HEK293 (cell line): ENCODE measurements around the gene PRMT2.
A peak's percentile ranks its signal among the peaks of the same experiment; 100 is the strongest.

ENCODE experiments used
- BCL11B ChIP-seq: fragments of 450-650 bp; formaldehyde crosslinking; IDR thresholded peaks from 2 replicates; pipeline ENCODE4 v1.5.1; 2016; ENCODE audit warnings: low read depth, missing biosample characterization, missing genetic modification characterization
- GLIS2 ChIP-seq: fragments of 450-650 bp; formaldehyde crosslinking; IDR thresholded peaks from 2 replicates; pipeline ENCODE4 v1.5.1; 2016; ENCODE audit warnings: missing biosample characterization, missing genetic modification characterization
- OSR2 ChIP-seq: fragments of 450-650 bp; formaldehyde crosslinking; IDR thresholded peaks from 2 replicates; pipeline ENCODE4 v1.5.1; 2016; ENCODE audit warnings: missing biosample characterization, missing genetic modification characterization
- SETDB1 ChIP-seq: IDR thresholded peaks from one replicate; pipeline ENCODE4 v1.6.1; 2017; ENCODE audit warnings: mild to moderate bottlenecking, low read length, moderate library complexity, mixed read lengths; ENCODE audit not compliant: insufficient read length
- ZEB2 ChIP-seq: fragments of 450-650 bp; formaldehyde crosslinking; IDR thresholded peaks from 2 replicates; pipeline ENCODE4 v1.5.1; 2016; ENCODE audit warnings: missing biosample characterization, missing genetic modification characterization
- ZFP41 ChIP-seq: fragments of 450-650 bp; formaldehyde crosslinking; IDR thresholded peaks from 2 replicates; pipeline ENCODE4 v1.5.1; 2016; ENCODE audit warnings: missing biosample characterization, missing genetic modification characterization, borderline replicate concordance
- ZNF155 ChIP-seq: fragments of 450-650 bp; formaldehyde crosslinking; IDR thresholded peaks from 2 replicates; pipeline ENCODE4 v1.5.1; 2016; ENCODE audit warnings: missing biosample characterization, missing genetic modification characterization
- ZNF211 ChIP-seq: fragments of 450-650 bp; formaldehyde crosslinking; IDR thresholded peaks from 2 replicates; pipeline ENCODE4 v1.5.1; 2016; ENCODE audit warnings: low read depth, missing biosample characterization, missing genetic modification characterization
- ZNF221 ChIP-seq: fragments of 450-650 bp; formaldehyde crosslinking; IDR thresholded peaks from 2 replicates; pipeline ENCODE4 v1.5.1; 2017; ENCODE audit warnings: missing biosample characterization, missing genetic modification characterization, borderline replicate concordance
- ZNF514 ChIP-seq: fragments of 450-650 bp; formaldehyde crosslinking; IDR thresholded peaks from 2 replicates; pipeline ENCODE4 v1.5.1; 2016; ENCODE audit warnings: missing biosample characterization, missing genetic modification characterization
- ZNF548 ChIP-seq: fragments of 450-650 bp; formaldehyde crosslinking; IDR thresholded peaks from 2 replicates; pipeline ENCODE4 v1.5.1; 2016; ENCODE audit warnings: missing biosample characterization, missing genetic modification characterization
- ZNF558 ChIP-seq: fragments of 450-650 bp; formaldehyde crosslinking; IDR thresholded peaks from 2 replicates; pipeline ENCODE4 v1.5.1; 2016; ENCODE audit warnings: missing biosample characterization, missing genetic modification characterization
- ZNF610 ChIP-seq: fragments of 450-650 bp; formaldehyde crosslinking; IDR thresholded peaks from 2 replicates; pipeline ENCODE4 v1.5.1; 2016; ENCODE audit warnings: missing biosample characterization, missing genetic modification characterization, borderline replicate concordance
- ZNF621 ChIP-seq: fragments of 450-650 bp; formaldehyde crosslinking; IDR thresholded peaks from 2 replicates; pipeline ENCODE4 v1.5.1; 2017; ENCODE audit warnings: missing biosample characterization, missing genetic modification characterization
- ZNF747 ChIP-seq: fragments of 450-650 bp; formaldehyde crosslinking; IDR thresholded peaks from 2 replicates; pipeline ENCODE4 v1.5.1; 2016; ENCODE audit warnings: missing biosample characterization, missing genetic modification characterization
- ZNF777 ChIP-seq: fragments of 450-650 bp; formaldehyde crosslinking; IDR thresholded peaks from 2 replicates; pipeline ENCODE4 v1.5.1; 2017; ENCODE audit warnings: missing biosample characterization, missing genetic modification characterization, borderline replicate concordance
- TF ChIP-seq, protein P1 (sequence below): fragments of 450-650 bp; formaldehyde crosslinking; IDR thresholded peaks from 2 replicates; pipeline ENCODE4 v1.5.1; 2016; ENCODE audit warnings: missing biosample characterization, missing genetic modification characterization
- TF ChIP-seq, protein P2 (sequence below): fragments of 450-650 bp; formaldehyde crosslinking; IDR thresholded peaks from 2 replicates; pipeline ENCODE4 v1.5.1; 2016; ENCODE audit warnings: missing biosample characterization, missing genetic modification characterization
- TF ChIP-seq, protein P3 (sequence below): fragments of 450-650 bp; formaldehyde crosslinking; IDR thresholded peaks from 2 replicates; pipeline ENCODE4 v1.5.1; 2016; ENCODE audit warnings: missing biosample characterization, missing genetic modification characterization
- TF ChIP-seq, protein P4 (sequence below): fragments of 450-650 bp; formaldehyde crosslinking; IDR thresholded peaks from 2 replicates; pipeline ENCODE4 v1.5.1; 2016; ENCODE audit warnings: missing biosample characterization, missing genetic modification characterization
- TF ChIP-seq, protein P5 (sequence below): fragments of 450-650 bp; formaldehyde crosslinking; IDR thresholded peaks from 2 replicates; pipeline ENCODE4 v1.5.1; 2017; ENCODE audit warnings: missing biosample characterization, missing genetic modification characterization
- TF ChIP-seq, protein P6 (sequence below): fragments of 450-650 bp; formaldehyde crosslinking; IDR thresholded peaks from 2 replicates; pipeline ENCODE4 v1.5.1; 2016; ENCODE audit warnings: missing biosample characterization, missing genetic modification characterization, low read depth
- TF ChIP-seq, protein P7 (sequence below): fragments of 450-650 bp; formaldehyde crosslinking; conservative IDR thresholded peaks from 2 replicates; pipeline ENCODE4 v1.5.1; 2016; ENCODE audit warnings: low read depth, missing biosample characterization, missing genetic modification characterization

Gene PRMT2

DNA sequence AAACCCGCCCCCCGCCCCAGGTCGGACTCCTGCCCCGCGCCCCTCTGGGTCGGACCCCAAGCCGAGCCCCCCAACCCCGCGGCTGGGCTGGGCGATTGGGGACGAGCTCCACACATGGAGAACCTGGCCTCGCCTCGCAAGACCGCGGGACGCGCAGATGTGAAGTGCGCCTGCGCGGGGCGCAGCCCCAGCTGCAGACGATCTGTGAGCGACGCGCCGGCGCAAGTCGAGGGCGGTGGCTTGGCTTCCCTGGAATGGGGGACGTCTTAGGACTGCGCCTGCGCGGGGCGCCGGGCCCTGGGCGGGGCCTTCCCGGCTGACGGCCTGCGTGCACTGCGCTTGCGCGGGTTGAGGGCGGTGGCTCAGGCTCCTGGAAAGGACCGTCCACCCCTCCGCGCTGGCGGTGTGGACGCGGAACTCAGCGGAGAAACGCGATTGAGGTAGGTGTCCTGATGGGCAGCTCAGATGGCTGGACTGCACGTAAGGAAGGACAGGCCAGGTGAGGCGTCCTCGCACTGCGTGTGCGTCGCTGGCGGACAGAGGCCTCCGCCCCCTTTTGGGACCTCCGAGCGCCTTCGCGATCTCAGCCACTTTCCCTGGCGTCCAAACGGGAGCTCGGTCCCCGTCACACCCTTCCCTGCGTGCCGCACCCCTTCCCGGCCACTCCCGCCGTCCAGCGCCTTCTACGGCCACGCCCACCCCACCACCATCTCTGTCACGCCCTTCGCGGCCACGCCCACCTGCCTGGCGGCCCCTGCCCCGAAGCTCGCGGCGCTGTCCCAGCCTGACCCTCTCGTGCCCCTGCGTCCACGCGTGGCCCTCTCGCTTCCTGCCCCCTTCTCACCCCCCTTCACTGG lies at the start of gene PRMT2 (continued):
- no peak for TF ChIP-seq ZNF747 (tag by site-specific recombination)
- TF ChIP-seq, protein P1, sequence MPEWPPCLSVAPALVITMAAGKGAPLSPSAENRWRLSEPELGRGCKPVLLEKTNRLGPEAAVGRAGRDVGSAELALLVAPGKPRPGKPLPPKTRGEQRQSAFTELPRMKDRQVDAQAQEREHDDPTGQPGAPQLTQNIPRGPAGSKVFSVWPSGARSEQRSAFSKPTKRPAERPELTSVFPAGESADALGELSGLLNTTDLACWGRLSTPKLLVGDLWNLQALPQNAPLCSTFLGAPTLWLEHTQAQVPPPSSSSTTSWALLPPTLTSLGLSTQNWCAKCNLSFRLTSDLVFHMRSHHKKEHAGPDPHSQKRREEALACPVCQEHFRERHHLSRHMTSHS (tag by site-specific recombination), result no peak
- no peak for TF ChIP-seq ZNF155 (tag by site-specific recombination)
- peak; percentile 94 for TF ChIP-seq ZEB2 (tag by site-specific recombination)
- TF ChIP-seq BCL11B (tag by site-specific recombination), result peak; percentile 81; the same call in 1 of the 2 replicates
- no peak for TF ChIP-seq SETDB1
- TF ChIP-seq ZNF548 (tag by site-specific recombination), result no peak; the same call in 1 of the 2 replicates
- TF ChIP-seq, protein P2, sequence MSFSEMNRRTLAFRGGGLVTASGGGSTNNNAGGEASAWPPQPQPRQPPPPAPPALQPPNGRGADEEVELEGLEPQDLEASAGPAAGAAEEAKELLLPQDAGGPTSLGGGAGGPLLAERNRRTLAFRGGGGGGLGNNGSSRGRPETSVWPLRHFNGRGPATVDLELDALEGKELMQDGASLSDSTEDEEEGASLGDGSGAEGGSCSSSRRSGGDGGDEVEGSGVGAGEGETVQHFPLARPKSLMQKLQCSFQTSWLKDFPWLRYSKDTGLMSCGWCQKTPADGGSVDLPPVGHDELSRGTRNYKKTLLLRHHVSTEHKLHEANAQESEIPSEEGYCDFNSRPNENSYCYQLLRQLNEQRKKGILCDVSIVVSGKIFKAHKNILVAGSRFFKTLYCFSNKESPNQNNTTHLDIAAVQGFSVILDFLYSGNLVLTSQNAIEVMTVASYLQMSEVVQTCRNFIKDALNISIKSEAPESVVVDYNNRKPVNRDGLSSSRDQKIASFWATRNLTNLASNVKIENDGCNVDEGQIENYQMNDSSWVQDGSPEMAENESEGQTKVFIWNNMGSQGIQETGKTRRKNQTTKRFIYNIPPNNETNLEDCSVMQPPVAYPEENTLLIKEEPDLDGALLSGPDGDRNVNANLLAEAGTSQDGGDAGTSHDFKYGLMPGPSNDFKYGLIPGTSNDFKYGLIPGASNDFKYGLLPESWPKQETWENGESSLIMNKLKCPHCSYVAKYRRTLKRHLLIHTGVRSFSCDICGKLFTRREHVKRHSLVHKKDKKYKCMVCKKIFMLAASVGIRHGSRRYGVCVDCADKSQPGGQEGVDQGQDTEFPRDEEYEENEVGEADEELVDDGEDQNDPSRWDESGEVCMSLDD (tag by site-specific recombination), result peak; percentile 96
- TF ChIP-seq, protein P3, sequence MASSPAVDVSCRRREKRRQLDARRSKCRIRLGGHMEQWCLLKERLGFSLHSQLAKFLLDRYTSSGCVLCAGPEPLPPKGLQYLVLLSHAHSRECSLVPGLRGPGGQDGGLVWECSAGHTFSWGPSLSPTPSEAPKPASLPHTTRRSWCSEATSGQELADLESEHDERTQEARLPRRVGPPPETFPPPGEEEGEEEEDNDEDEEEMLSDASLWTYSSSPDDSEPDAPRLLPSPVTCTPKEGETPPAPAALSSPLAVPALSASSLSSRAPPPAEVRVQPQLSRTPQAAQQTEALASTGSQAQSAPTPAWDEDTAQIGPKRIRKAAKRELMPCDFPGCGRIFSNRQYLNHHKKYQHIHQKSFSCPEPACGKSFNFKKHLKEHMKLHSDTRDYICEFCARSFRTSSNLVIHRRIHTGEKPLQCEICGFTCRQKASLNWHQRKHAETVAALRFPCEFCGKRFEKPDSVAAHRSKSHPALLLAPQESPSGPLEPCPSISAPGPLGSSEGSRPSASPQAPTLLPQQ (tag by site-specific recombination), result peak; percentile 88
- TF ChIP-seq, protein P4, sequence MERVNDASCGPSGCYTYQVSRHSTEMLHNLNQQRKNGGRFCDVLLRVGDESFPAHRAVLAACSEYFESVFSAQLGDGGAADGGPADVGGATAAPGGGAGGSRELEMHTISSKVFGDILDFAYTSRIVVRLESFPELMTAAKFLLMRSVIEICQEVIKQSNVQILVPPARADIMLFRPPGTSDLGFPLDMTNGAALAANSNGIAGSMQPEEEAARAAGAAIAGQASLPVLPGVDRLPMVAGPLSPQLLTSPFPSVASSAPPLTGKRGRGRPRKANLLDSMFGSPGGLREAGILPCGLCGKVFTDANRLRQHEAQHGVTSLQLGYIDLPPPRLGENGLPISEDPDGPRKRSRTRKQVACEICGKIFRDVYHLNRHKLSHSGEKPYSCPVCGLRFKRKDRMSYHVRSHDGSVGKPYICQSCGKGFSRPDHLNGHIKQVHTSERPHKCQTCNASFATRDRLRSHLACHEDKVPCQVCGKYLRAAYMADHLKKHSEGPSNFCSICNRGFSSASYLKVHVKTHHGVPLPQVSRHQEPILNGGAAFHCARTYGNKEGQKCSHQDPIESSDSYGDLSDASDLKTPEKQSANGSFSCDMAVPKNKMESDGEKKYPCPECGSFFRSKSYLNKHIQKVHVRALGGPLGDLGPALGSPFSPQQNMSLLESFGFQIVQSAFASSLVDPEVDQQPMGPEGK (tag by site-specific recombination), result peak; percentile 94
- TF ChIP-seq ZNF777, result no peak
- TF ChIP-seq ZNF211 (tag by site-specific recombination), result no peak
- no peak for TF ChIP-seq ZNF621 (tag by site-specific recombination)
- no peak for TF ChIP-seq ZNF558 (tag by site-specific recombination)
- no peak for TF ChIP-seq GLIS2 (tag by site-specific recombination)
- TF ChIP-seq, protein P5, sequence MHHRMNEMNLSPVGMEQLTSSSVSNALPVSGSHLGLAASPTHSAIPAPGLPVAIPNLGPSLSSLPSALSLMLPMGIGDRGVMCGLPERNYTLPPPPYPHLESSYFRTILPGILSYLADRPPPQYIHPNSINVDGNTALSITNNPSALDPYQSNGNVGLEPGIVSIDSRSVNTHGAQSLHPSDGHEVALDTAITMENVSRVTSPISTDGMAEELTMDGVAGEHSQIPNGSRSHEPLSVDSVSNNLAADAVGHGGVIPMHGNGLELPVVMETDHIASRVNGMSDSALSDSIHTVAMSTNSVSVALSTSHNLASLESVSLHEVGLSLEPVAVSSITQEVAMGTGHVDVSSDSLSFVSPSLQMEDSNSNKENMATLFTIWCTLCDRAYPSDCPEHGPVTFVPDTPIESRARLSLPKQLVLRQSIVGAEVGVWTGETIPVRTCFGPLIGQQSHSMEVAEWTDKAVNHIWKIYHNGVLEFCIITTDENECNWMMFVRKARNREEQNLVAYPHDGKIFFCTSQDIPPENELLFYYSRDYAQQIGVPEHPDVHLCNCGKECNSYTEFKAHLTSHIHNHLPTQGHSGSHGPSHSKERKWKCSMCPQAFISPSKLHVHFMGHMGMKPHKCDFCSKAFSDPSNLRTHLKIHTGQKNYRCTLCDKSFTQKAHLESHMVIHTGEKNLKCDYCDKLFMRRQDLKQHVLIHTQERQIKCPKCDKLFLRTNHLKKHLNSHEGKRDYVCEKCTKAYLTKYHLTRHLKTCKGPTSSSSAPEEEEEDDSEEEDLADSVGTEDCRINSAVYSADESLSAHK (tag by site-specific recombination), result peak; percentile 27; the same call in 1 of the 2 replicates
- TF ChIP-seq ZFP41 (tag by site-specific recombination), result no peak
- TF ChIP-seq, protein P6, sequence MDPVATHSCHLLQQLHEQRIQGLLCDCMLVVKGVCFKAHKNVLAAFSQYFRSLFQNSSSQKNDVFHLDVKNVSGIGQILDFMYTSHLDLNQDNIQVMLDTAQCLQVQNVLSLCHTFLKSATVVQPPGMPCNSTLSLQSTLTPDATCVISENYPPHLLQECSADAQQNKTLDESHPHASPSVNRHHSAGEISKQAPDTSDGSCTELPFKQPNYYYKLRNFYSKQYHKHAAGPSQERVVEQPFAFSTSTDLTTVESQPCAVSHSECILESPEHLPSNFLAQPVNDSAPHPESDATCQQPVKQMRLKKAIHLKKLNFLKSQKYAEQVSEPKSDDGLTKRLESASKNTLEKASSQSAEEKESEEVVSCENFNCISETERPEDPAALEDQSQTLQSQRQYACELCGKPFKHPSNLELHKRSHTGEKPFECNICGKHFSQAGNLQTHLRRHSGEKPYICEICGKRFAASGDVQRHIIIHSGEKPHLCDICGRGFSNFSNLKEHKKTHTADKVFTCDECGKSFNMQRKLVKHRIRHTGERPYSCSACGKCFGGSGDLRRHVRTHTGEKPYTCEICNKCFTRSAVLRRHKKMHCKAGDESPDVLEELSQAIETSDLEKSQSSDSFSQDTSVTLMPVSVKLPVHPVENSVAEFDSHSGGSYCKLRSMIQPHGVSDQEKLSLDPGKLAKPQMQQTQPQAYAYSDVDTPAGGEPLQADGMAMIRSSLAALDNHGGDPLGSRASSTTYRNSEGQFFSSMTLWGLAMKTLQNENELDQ (tag by site-specific recombination), result no peak
- peak; percentile 88; the same call in 1 of the 2 replicates for TF ChIP-seq ZNF610
- no peak for TF ChIP-seq ZNF221 (tag by site-specific recombination)
- TF ChIP-seq OSR2 (tag by site-specific recombination), result peak; percentile 78; the same call in 1 of the 2 replicates
- no peak for TF ChIP-seq ZNF514 (tag by site-specific recombination)
- TF ChIP-seq, protein P7, sequence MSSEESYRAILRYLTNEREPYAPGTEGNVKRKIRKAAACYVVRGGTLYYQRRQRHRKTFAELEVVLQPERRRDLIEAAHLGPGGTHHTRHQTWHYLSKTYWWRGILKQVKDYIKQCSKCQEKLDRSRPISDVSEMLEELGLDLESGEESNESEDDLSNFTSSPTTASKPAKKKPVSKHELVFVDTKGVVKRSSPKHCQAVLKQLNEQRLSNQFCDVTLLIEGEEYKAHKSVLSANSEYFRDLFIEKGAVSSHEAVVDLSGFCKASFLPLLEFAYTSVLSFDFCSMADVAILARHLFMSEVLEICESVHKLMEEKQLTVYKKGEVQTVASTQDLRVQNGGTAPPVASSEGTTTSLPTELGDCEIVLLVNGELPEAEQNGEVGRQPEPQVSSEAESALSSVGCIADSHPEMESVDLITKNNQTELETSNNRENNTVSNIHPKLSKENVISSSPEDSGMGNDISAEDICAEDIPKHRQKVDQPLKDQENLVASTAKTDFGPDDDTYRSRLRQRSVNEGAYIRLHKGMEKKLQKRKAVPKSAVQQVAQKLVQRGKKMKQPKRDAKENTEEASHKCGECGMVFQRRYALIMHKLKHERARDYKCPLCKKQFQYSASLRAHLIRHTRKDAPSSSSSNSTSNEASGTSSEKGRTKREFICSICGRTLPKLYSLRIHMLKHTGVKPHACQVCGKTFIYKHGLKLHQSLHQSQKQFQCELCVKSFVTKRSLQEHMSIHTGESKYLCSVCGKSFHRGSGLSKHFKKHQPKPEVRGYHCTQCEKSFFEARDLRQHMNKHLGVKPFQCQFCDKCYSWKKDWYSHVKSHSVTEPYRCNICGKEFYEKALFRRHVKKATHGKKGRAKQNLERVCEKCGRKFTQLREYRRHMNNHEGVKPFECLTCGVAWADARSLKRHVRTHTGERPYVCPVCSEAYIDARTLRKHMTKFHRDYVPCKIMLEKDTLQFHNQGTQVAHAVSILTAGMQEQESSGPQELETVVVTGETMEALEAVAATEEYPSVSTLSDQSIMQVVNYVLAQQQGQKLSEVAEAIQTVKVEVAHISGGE (tag by site-specific recombination), result peak; percentile 51
